H1 (cell line): ENCODE results near the gene ZNF687. TPM values are rescaled to one million over a fixed set of nuclear protein-coding genes. Genes with fewer than 3 reads are reported as not detected.

Experiments
- ATF3 ChIP-seq: IDR thresholded peaks from 2 replicates; pipeline ENCODE4 v1.6.1; 2011; ENCODE audit warnings: low read depth, mild to moderate bottlenecking, low read length; ENCODE audit not compliant: insufficient read depth
- HDAC2 ChIP-seq, 2 experiments: fragments of 300-600 bp in 1 of 2; sonication (generic) in 1 of 2; IDR thresholded peaks; 2 replicates each; pipeline ENCODE4 v1.6.1; 2011 to 2012; ENCODE audit warnings: low read depth in 2 of 2, low read length in 2 of 2, mild to moderate bottlenecking in 2 of 2, moderate library complexity in 2 of 2, borderline replicate concordance in 1 of 2, inconsistent platforms in 1 of 2
- JUN ChIP-seq: IDR thresholded peaks from 2 replicates; pipeline ENCODE4 v1.6.1; 2011; ENCODE audit warnings: low read depth, mild to moderate bottlenecking, improper control_type of control experiment, low read length
- SRF ChIP-seq: IDR thresholded peaks from 2 replicates; pipeline ENCODE4 v1.6.1; 2011; ENCODE audit warnings: mild to moderate bottlenecking, low read depth, low read length, moderate library complexity
- SUZ12 ChIP-seq: fragments of 200-600 bp; sonication (generic); IDR thresholded peaks from 2 replicates; pipeline ENCODE4 v1.6.1; 2012; ENCODE audit warnings: mild to moderate bottlenecking, inconsistent platforms, low read length, moderate library complexity, mixed read lengths
- TEAD4 ChIP-seq: IDR thresholded peaks from 2 replicates; pipeline ENCODE4 v1.6.1; 2012; ENCODE audit warnings: low read depth, low read length, inconsistent platforms, mixed read lengths
- polyA plus RNA-seq, 7 experiments: library from polyadenylated mRNA; depleted of rRNA in 3 of 7; stranded (reverse) in 5 of 7; unstranded in 2 of 7; fragments of >200 nt in 5 of 7; fragments of 200-250 nt in 2 of 7; gene quantifications; 1 replicate in 5 of 7; 2 replicates in 1 of 7; 4 replicates in 1 of 7; pipeline versions ENCODE4 v1.2.1 to v1.2.3, GENCODE V29; 2011 to 2013; ENCODE audit warnings: missing spikeins in 2 of 7, mixed read lengths in 2 of 7
- total RNA-seq: library from RNA; stranded (reverse); fragmentation: NEBNext Ultra II Directional; extraction: Animal tissue kit (Norgen Biotek cat#: 25700); gene quantifications from 2 replicates; pipeline ENCODE4 v1.2.1, GENCODE V29; 2021

The ZNF687 gene
- total and polyA plus RNA-seq, 2 of the 8 experiments (the other 6 are each of a cell fraction or from before 2014, with no cell fraction given) = 45.9 to 69.9 TPM

- TF ChIP-seq SRF = no peak
- no peak for TF ChIP-seq ATF3
- TF ChIP-seq JUN = no peak
- no peak for TF ChIP-seq SUZ12
- no peak for TF ChIP-seq TEAD4
- TF ChIP-seq HDAC2 (IDR thresholded peaks at IDR 0.05; ENCODE audit: borderline replicate concordance in 1 of 2, low read depth in 2 of 2, low read length in 2 of 2) = no peak
- TF ChIP-seq, all 59 proteins: peak for 0
These were observed 44.6 kb downstream of the ZNF687 start (continued) for GRCh38 chr1:151326619-151327222.
